Caco-2 (cell line): Measurements from ENCODE around the gene TTLL9. TPM values are rescaled to one million over a fixed set of nuclear protein-coding genes. Genes with fewer than 3 reads are reported as not detected.

Experiments
- BruUV-seq: library from RNA; stranded (reverse); fragments of 400-500 nt; replicated peaks from 2 replicates; lab custom pipeline; 2021; lab: Mats Ljungman, UMichigan
- CTCF ChIA-PET: fragments of 300-600 bp; sonication (Branson Sonifier 250); formaldehyde crosslinking; loops from one replicate; lab custom pipeline; 2022; ENCODE audit warnings: antibody characterized with exemption; lab: Charles Lee
- POLR2A ChIA-PET: fragments of 300-600 bp; sonication (Branson Sonifier 250); formaldehyde crosslinking; loops from one replicate; lab custom pipeline; 2022; ENCODE audit warnings: antibody characterized with exemption; lab: Charles Lee
- DNase-seq, 2 experiments: peaks; one replicate each; pipeline versions ENCODE4 v3.0.0 to v3.0.0-alpha.2; 2020 to 2022
- H3K27me3 ChIP-seq: replicated peaks from 2 replicates; pipeline ENCODE4 v1.6.0; 2011; ENCODE audit warnings: low read length; ENCODE audit not compliant: control insufficient read depth, insufficient read depth
- H3K36me3 ChIP-seq: 2 replicates; pipeline ENCODE4 v1.5.1; 2011; ENCODE audit warnings: low read length; ENCODE audit not compliant: control insufficient read depth, insufficient read depth
- H3K4me1 ChIP-seq: fragments of 250-450 bp; sonication (Bioruptor Pico); 2 replicates; pipeline ENCODE4 v1.5.1; 2020; ENCODE audit warnings: mild to moderate bottlenecking
- H3K4me3 ChIP-seq: 2 replicates; pipeline ENCODE4 v1.5.1; 2011; ENCODE audit warnings: low read depth, mild to moderate bottlenecking, control low read depth, low read length
- H3K9me3 ChIP-seq: fragments of 250-450 bp; sonication (Bioruptor Pico); 2 replicates; pipeline ENCODE4 v1.5.1; 2020; ENCODE audit warnings: mild to moderate bottlenecking, moderate library complexity
- H3K27ac Mint-ChIP-seq: one replicate; pipeline ENCODE4 v1.8.0; 2022; ENCODE audit warnings: mixed read lengths; ENCODE audit not compliant: unreplicated experiment
- H3K27me3 Mint-ChIP-seq: one replicate; pipeline ENCODE4 v1.8.0; 2022; ENCODE audit warnings: mixed read lengths; ENCODE audit not compliant: insufficient read depth, unreplicated experiment
- H3K36me3 Mint-ChIP-seq: one replicate; pipeline ENCODE4 v1.8.0; 2022; ENCODE audit warnings: mild to moderate bottlenecking, mixed read lengths; ENCODE audit not compliant: insufficient read depth, unreplicated experiment
- H3K4me1 Mint-ChIP-seq: one replicate; pipeline ENCODE4 v1.8.0; 2022; ENCODE audit warnings: low read depth, mixed read lengths; ENCODE audit not compliant: unreplicated experiment
- H3K4me3 Mint-ChIP-seq: one replicate; pipeline ENCODE4 v1.8.0; 2022; ENCODE audit warnings: mild to moderate bottlenecking, moderate library complexity, mixed read lengths; ENCODE audit not compliant: unreplicated experiment
- H3K9me3 Mint-ChIP-seq: one replicate; pipeline ENCODE4 v1.8.0; 2022; ENCODE audit warnings: mixed read lengths; ENCODE audit not compliant: unreplicated experiment
- CTCF ChIP-seq, 2 experiments: fragments of 200-600 bp in 1 of 2; IDR thresholded peaks; 1 replicate in 1 of 2; 2 replicates in 1 of 2; pipeline versions ENCODE4 v1.5.1 to v1.8.0; 2011 to 2022; ENCODE audit warnings: antibody characterized with exemption in 1 of 2, control low read depth in 1 of 2, inconsistent platforms in 1 of 2, low read depth in 1 of 2, low read length in 1 of 2, mild to moderate bottlenecking in 1 of 2, moderate library complexity in 1 of 2; ENCODE audit not compliant: insufficient read depth in 1 of 2, severe bottlenecking in 1 of 2, unreplicated experiment in 1 of 2
- intact Hi-C: fragments of 100-400 bp; cut with micrococcal nuclease; formaldehyde crosslinking; loops from one replicate; pipeline ENCODE4 v1.10.0; 2022; ENCODE audit not compliant: unreplicated experiment
- total RNA-seq: library from RNA; stranded (reverse); gene quantifications from 2 replicates; pipeline ENCODE4 v1.2.3, GENCODE V29; 2022

The TTLL9 gene
- total RNA-seq, 1 experiment from 2014 or later = not detected

- Histone ChIP-seq H3K9me3 (0 out of 2 replicates have a peak, but pooled peaks cover 3% of the 10 kb centered on the region), H3K27me3 (peaks cover 2% of the 10 kb centered on the region), H3K4me1 (no peaks in the 10 kb centered on the region), H3K36me3 (no peaks in the 10 kb centered on the region), H3K4me3 (no peak overlapping the region)
- no peak for TF ChIP-seq CTCF (IDR thresholded peaks at IDR 0.05; ENCODE audit: insufficient read depth in 1 of 2, low read depth in 1 of 2, low read length in 1 of 2, severe bottlenecking in 1 of 2, unreplicated experiment in 1 of 2)
- BruUV-seq = no TSS peak
- CTCF ChIA-PET = interaction anchor here (0.8 to 1.3 kb wide), 4 partner anchors 15 to 123 kb away, joined by 3 to 4 read pairs (median 4); partner anchors contain the start of gene PDRG1
- POLR2A ChIA-PET = interaction anchor here (0.8 kb wide), 1 partner anchor 47 kb away, joined by 4 read pairs; no protein-coding TSS in a partner anchor
- Mint-ChIP-seq H3K27ac (no peak overlapping the region), H3K27me3 (peaks cover 10% of the 10 kb centered on the region), H3K4me1 (no peaks in the 10 kb centered on the region), H3K4me3 (no peak overlapping the region), H3K36me3 (no peaks in the 10 kb centered on the region), H3K9me3 (no peaks in the 10 kb centered on the region)
- intact Hi-C loops = no loop called here
- peak; percentile 38 to 53 for DNase-seq
Measured at GRCh38 chr20:31894980-31895675, 24.7 kb downstream of the TTLL9 start.

GRCh38 chr20:31896049-31896448 is 25.6 kb downstream of the TTLL9 start:
- no peaks in the 10 kb centered on the region for H3K4me1 ChIP-seq
- H3K4me3 ChIP-seq = no peak overlapping the region
- intact Hi-C loops = no loop called here
- CTCF ChIA-PET = interaction anchor here (0.8 to 1.3 kb wide), 2 partner anchors 16 to 122 kb away, joined by 4 read pairs; no protein-coding TSS in a partner anchor
- Mint-ChIP-seq H3K4me3 (no peak overlapping the region), H3K27ac (no peak overlapping the region), H3K9me3 (no peaks in the 10 kb centered on the region), H3K27me3 (peaks cover 10% of the 10 kb centered on the region), H3K4me1 (no peaks in the 10 kb centered on the region), H3K36me3 (no peaks in the 10 kb centered on the region)
- no TSS peak for BruUV-seq
- H3K9me3 ChIP-seq = 0 out of 2 replicates have a peak, but pooled peaks cover 3% of the 10 kb centered on the region
- POLR2A ChIA-PET = no interaction called here
- H3K27me3 ChIP-seq = peaks cover 2% of the 10 kb centered on the region
- TF ChIP-seq CTCF (IDR thresholded peaks at IDR 0.05; ENCODE audit: insufficient read depth in 1 of 2, low read depth in 1 of 2, low read length in 1 of 2, severe bottlenecking in 1 of 2, unreplicated experiment in 1 of 2) = no peak
- DNase-seq = peak in 1 of 2 experiments; percentile 28
- H3K36me3 ChIP-seq = no peaks in the 10 kb centered on the region

GRCh38 chr20:31897541-31897940 is 27.1 kb downstream of the TTLL9 start:
- CTCF ChIA-PET = no interaction called here
- H3K9me3 ChIP-seq = 0 out of 2 replicates have a peak, but pooled peaks cover 3% of the 10 kb centered on the region
- no peak for TF ChIP-seq CTCF (IDR thresholded peaks at IDR 0.05; ENCODE audit: insufficient read depth in 1 of 2, low read depth in 1 of 2, low read length in 1 of 2, severe bottlenecking in 1 of 2, unreplicated experiment in 1 of 2)
- no peaks in the 10 kb centered on the region for H3K36me3 Mint-ChIP-seq
- POLR2A ChIA-PET = no interaction called here
- no TSS peak for BruUV-seq
- no peak overlapping the region for H3K4me3 ChIP-seq
- no peaks in the 10 kb centered on the region for H3K36me3 ChIP-seq
- H3K9me3 Mint-ChIP-seq = no peaks in the 10 kb centered on the region
- DNase-seq = peak in 1 of 2 experiments; percentile 33
- intact Hi-C loops = no loop called here
- no peak overlapping the region for H3K27ac Mint-ChIP-seq
- no peaks in the 10 kb centered on the region for H3K4me1 ChIP-seq
- H3K4me1 Mint-ChIP-seq = no peaks in the 10 kb centered on the region
- peaks cover 10% of the 10 kb centered on the region for H3K27me3 Mint-ChIP-seq
- H3K4me3 Mint-ChIP-seq = no peak overlapping the region
- peaks cover 2% of the 10 kb centered on the region for H3K27me3 ChIP-seq
